NCI-H748 (cell line): ENCODE measurements around the gene HOXD9.

ENCODE experiments used
- DNase-seq: peaks from one replicate; lab custom pipeline; 2025; ENCODE audit not compliant: unreplicated experiment; lab: John Stamatoyannopoulos, UW

The HOXD9 gene

DNA sequence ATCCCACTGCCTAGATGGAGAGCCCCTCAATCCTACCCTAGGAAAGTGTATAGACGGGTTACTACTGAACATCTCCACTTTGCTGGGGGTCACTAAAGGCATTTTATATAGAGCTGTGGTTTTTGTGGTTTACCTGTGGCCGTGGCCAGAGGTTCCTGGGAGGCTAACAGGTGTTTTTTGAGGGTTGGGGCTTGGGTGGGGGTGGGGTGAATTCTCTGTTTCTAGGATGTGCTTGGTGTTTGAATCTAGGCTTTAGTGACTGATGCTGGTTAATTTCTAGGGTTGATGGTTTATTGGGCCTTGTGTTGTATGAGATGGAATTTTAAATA, 14.7 kb downstream of the HOXD9 start:
- peak; percentile 47 for DNase-seq

DNA sequence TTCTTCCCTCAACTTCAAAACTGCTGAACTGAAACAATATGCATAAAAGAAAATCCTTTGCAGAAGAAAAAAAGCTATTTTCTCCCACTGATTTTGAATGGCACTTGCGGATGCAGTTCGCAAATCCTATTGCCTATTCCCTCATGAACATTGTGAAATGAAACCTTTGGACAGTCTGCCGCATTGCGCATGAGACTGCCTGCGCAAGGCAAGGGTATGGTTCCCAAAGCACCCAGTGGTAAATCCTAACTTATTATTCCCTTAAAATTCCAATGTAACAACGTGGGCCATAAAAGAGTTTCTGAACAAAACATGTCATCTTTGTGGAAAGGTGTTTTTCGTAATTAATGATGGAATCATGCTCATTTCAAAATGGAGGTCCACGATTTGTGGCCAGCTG, 15.4 kb downstream of the HOXD9 start:
- peak; percentile 44 for DNase-seq

DNA sequence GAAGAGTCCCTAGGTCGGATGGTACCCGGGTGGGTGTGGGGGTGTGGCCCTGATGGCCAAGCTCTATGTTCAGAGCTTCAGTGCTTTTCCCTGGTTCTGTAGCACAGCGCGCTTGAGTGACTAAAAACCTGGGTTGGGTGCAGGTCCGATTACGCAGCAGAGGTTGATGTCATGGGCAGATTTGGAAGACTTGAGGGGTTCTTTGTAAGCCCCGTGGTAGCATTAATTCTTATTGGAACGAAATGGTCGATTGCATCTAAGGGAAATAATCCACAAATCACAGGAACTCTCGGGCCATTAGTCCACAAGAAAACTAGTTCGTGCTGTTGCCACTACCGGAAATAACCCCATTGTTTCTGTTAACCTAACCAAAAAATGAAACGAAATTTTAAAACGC, 16.0 kb downstream of the HOXD9 start:
- peak; percentile 54 for DNase-seq

DNA sequence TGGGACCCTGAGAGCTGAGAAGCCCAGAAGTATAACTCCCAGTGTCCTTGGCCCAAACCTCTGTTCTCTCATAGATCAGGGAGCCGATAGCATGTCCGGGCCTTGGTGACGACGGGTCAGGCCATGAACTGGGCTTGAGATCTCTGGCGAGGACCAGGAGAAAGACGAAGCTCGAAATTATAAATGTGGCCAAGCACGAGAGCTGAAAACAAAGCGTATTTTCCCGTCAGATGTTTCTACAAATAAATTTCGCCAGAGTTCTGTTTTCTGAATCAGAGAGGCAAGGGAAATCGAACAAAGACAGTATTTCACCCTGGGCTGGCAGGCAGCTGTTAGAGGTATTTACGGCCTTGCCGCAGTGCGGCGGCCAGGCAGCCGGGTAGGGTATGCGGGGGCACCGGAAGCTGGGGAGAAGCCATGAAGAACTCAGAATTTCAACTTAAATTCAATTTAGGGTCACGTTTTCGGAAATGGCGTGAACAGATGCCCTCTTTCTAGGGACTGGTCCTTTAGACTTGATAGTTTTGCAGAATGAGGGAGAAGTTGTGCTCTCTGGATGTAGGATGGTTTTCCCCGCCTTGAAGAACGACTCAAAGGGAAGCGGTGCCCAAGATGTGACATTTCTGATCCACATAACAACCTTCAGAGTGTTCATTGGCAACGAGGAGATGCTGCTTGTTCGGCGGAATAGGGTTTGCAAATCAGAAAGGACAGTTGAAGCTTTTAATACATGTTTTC, 16.6 kb downstream of the HOXD9 start:
- DNase-seq: peak; percentile 51

DNA sequence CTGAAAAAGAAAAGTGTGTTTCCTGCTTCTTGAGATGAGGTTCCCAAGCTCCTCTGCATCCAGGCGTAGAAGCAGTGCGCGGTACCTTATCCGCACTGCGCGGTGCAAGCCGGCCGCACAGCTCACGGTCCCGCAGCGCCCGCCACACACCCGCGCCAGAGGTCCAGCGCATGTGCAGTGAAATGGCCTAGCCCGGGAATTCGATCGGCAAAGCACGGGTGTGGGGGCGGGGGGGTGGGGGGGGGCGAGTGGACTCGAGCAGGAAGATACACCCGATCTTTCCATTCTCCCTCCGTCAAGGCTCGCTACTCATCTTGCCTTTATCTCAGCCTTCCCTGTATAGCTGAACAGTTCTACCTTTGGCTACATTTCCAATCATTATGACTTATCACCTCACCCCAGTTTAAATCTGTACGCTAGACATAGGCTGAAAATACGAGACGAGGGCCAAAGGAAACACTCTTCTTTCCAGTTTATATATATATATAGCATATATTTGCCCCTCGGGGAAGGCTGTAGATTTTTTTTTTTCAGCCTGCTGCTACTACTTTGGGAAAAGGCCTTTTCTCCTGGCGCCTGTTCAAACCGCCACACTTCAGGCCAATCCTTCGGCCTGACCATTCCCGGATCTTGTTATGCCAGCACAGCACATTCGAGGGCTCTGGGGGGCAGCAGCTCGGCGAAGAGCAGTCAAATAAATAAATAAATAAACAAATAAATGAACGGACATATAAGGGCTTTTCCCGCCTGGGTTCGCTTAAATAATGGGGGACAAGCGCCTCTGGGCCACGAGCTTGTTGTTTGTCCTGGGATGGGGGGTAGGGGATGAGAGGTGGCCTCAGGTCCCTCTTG, 17.4 kb downstream of the HOXD9 start:
- DNase-seq: peak; percentile 58

DNA sequence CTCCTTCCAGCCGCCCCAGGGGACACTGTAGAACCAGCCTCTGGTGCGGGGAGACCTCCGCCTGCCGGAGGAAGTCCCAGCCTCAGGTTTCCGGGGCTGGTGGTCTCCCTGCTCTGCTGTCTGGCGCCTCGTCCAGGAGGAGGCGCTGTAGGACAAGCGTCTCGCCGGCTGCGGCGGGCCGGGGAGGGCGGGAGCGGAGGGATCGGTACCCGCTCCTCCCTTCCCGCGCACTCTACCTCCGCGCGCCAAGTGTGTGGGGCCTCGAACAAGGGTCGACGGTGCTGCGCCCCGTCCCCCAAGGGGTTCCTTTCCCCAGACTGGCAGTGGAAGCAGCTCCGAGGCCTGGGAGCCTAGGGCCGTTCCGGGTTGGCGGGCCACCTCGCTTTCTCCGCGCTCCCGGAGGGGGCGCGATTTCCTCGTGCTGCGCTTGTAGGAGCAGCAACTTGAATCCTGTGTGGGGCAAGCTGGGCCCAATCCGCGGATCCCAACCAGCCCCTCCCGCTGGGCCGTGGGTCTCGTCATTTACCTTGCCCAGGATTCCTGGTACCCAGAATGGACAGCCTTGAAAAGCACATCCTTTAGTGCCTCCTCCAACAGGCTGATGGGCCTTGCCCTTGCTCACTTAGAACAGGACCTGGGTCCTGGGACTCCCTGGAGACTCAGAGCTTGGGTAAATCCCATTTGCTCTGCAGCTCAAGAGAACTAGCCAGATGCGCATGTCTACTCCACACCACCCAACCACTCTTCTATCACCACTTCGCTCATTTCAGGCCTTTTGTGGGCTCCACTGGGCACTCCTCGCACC, 18.2 kb downstream of the HOXD9 start:
- DNase-seq: peak; percentile 75

DNA sequence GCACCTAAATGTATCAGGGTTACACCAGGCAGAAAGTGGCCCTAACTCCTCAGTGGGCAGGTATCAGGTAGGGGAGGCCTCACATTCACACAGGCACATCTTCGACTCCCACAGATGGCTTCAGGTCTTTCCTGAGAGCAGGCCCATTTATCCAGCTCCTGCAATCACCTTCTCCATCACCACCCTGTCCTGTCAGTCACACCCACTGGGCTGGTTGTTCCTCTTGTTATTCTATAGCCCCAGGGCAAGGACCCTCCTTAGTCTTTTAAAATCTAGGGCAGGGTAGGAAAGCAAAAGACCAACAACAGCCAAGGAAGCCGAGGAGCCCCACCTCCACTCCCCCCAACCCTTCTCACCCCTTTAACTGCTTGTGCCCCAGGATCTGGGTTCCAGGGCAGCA, 19.8 kb downstream of the HOXD9 start:
- DNase-seq: no peak

DNA sequence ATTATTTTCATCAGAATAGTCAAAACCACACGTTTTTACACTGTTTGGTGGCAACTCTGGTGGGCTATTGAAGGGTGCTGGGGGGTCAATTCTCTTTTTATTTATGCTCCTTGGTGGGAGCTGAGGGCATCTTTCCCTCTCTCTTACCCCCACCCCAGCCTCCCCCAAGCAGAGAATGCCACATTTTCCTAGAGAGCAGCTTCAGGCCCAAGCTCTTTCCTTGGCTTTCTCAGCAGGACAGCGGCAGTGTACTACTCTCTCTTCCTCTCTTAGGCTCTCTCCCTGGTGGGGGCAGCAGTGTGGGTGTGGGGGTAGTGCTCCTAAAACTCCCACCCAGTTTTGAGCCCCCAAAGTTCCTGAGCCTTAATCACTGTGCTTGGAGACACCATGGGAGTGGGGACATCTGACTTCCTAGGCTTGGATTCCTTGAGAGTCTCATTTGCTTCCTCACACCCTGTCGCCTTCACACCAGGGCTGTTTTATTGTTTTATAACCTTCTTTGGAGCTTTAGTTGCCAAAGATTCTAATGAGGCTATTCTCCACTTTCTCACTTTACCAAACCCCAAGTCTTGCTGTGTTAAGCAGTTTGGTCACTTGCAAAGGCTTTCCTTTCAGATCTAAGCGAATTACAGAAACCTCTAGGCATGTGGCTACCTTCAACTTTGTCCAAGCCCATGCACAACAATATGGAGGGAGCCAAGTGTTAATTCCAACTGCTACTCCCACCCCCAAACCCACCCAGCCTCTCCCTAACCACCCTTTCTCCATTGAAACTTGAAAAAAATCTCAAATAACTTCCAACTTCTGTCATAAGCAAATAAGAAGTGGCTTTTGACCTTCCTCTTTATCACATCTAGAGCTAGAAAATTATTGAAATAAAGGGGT, 22.8 kb downstream of the HOXD9 start:
- DNase-seq: no peak

DNA sequence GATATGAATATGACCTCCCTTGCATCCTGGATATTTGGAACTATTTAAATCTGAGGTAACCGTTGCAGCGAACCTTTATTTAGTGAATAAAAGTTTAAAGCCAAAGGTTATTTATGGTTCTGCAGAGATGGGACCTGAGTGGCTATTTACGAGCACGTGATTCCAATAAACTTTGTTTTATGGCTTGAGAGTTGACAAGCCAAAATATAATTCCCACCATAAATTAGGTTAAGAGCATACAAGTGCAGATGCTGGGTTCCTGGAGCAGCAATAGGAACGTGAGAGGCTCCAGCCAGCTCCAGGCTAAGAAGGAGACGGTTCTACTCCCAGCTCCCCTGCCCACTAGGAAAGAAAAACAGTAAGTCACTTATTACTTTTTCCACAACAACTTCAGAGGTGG, 23.6 kb downstream of the HOXD9 start:
- no peak for DNase-seq

DNA sequence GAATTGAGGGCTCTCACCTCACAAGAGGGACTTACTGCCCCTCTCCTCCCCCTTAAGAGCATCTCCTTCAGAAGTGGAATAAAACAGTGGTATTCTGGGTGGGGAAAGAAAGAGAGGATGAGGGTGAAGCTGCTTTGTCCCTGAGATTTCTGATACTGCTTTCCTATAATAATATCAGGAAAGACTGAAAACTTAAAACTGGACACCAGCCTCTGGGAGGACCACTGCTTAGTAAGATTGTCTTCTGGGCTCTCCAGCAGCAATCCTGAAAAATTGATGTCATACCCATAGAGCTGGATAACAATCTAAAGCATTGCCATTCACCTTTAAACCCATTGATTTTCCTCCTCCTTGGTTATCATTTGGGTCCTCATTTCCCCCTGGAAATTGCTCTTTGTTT, 24.1 kb downstream of the HOXD9 start:
- no peak for DNase-seq

DNA sequence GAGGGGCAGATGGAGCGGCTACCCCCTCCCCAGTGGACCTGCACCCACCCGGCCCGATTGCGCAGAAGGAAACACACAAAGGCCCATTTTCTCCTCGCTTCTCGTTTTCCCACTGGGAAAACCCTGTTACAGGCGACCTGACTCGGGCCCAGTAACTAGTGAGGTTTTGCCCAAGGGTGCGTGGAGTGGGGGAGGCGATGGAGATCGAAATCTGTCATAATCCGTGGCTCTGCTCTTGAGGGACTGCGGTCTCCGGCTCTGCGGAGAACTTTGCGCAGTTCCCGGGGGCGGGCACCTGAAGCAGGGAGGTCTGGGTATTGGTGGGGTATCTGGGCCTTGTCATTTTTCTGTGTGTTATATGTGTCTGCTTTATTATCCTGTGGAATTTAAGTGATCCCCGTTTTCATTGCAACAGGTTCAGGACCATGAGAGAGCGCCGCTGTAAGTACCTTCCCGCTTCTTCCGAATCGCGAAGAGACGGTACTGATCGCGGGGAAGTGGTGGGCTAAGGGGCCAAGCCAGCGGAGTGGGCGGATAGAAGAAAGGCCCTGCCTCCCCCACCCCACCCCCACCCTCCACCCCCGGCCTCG, 24.8 kb downstream of the HOXD9 start:
- no peak for DNase-seq

DNA sequence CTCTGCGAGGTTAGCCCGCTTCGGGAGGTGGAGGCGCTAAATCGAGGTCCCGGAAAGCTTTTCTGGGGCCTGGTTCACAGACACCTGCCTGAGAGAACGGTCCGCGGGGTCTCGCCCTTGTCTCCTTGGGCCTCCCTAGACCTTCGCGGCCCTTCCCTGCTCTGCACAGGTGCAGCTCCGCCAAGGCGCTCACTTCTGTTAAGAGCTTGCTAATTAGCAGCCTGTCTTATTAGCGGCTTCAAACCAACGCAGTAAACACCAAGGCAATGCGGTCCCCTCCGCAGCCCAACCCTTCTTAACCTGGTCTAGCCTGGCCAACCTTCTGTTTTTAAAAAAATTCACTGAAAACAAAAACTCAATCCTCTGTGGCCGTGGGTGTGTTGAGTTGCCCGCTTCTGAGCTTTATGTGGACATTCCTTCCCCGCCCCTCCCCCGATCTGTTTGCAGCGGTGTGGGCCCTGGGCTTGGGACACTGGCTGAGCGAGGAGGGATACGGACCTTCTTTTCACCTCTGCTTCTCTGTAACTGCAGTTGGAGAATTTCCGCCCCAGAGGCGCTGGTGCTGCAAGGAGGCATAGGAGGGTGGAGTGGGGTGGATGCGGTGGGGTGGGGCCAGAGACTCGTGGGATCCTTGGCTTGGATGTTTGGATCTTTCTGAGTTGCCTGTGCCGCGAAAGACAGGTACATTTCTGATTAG, 25.4 kb downstream of the HOXD9 start:
- DNase-seq: peak; percentile 40

DNA sequence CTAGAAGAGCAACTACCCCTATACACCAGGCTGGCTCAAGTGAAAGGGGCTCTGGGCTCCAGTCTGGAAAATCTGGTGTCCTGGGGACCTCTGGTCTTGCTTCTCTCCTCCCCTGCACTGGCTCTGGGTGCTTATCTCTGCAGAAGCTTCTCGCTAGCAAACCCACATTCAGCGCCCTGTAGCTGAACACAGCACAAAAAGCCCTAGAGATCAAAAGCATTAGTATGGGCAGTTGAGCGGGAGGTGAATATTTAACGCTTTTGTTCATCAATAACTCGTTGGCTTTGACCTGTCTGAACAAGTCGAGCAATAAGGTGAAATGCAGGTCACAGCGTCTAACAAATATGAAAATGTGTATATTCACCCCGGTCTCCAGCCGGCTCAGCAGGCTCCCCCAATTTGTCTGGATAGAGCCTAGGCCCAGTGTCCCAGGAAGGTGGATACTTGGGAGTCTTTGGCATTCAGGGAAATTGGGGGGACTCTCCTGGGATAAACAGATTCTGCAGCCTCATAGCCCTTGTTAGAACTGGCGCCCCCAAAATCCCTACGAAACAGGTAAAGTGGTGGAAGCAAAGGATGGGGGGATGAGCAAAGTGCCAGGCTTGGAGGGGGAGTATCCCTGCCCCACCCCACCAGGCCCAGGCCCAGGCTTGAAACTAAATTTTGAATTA, 26.4 kb downstream of the HOXD9 start:
- DNase-seq: no peak

DNA sequence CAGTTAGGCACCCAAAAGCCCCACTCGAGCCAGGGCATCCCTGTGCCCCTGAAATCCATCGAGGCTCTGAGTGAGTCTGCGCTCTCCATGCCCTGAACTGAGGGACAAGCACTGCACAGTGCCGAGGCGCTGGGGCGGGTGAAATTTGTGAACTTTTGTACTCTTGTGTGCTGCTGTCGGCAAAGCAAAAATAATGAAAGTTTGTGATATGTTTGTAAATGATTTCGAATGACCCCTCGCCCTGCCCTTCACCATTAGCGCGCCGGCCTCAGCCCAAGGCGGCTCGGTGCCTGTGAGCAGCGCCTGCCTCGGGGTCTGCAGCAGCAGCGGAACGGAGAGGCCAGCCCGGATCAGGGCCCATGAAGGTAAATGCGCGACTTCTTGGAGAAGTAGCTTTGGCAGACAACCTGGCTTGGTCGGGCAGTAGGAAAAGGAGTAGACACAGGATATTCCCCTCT, 27.0 kb downstream of the HOXD9 start:
- DNase-seq: no peak

DNA sequence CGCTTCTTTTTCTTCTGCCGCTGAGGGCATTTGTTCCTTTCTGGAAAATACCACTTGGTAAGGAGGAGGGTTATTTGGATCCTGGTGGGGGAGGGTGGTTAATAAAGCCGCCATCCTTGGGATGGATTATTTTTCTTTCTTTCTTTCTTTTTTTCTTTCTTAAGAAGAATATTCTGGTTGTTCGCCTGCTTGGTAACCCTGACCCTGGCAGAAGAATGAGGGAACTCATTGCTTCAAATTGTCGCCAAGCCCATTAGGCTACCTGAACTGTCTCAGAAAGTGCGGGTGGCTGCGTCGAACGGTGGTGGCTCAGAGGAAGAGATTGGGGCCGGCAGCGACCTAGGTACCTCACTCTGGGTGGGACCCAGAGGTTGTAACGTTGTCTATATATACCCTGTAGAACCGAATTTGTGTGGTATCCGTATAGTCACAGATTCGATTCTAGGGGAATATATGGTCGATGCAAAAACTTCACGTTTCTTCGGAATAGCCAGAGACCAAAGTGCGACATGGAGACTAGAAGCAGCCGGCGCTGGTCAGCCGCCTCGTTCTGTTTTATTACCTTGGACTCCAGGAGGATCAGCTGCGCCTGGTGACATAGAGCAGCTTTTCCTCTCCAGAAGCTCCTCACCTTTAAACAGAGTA, 27.5 kb downstream of the HOXD9 start:
- no peak for DNase-seq

DNA sequence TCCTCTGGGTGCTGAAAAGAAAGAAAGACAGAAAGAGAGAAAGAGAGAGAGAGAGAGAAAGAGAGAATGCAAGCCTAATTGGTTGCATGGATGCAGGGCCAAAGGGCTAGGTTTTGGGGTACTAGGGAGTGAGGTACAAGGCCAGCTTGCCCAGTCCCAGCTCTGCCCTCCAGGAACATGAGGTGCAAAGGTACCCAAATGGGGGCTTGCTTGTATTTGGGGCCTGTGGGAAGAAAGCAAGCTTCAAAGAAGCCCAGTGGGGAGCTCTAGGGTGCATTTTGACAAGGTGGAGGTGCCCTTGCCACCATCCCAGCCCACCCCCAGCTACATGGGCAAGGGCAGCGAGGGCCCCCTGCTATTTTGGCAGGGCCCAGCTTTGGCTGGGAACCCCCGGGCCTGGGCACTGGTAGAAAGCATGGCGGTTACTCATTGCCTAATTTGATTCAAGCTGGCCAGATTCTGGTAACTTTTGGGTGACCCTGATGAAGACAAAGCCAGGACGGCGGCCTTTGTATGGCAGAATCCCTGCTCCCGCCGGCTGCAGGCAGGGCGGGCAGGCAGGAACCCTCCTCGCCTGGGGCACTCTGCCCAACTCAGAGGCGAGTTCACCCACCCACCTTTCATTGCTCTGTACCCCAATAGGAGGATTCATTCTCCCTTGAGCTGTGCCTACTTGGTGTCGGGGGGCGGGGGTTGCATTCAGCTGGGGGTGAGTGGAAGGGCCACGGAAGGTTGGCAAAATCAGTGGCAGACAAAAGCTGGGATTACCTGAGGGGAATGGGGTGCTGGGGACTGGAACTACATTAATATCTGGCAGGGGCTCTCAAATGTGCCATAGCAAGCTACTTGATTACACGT, 28.3 kb downstream of the HOXD9 start:
- DNase-seq: no peak

DNA sequence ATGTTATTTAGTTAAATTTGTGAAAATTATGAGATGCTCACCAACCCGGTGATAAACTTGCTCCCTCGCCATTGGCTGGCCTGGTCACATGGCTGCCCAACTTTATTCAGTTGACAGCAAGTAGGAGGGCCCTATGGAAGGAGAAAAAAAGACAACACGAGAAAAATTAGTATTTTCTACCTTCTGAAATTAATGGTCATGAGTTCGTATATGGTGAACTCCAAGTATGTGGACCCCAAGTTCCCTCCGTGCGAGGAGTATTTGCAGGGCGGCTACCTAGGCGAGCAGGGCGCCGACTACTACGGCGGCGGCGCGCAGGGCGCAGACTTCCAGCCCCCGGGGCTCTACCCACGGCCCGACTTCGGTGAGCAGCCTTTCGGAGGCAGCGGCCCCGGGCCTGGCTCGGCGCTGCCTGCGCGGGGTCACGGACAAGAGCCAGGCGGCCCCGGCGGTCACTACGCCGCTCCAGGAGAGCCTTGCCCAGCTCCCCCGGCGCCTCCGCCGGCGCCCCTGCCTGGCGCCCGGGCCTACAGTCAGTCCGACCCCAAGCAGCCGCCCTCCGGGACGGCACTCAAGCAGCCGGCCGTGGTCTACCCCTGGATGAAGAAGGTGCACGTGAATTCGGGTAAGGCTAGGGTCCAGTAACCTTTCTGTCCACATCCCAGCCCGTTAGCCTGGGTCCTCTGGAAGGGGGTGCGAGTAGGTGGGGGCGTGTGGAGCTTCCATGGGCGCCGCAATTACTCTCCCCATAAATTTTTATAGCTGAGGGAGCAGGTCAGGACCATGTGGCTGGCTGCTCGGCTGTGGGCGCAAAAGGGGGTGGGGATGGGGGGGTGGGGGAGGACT, 29.1 kb downstream of the HOXD9 start, which contains the start of gene HOXD4:
TSS of gene HOXD4 (plus strand) at position 109 of the 846 bp plus-strand sequence. CDS start at position 193, 84 bp downstream.
- DNase-seq: no peak
